Measurements from ENCODE around the gene COL12A1. TPM values are rescaled to one million over a fixed set of nuclear protein-coding genes. Genes with fewer than 3 reads are reported as not detected.

The COL12A1 gene
- total RNA-seq, 1 experiment from 2014 or later, result 0.96 TPM

GRCh38 chr6:75081921-75082320 lies 123.9 kb downstream of the COL12A1 start:
- no peak overlapping the region for H3K4me3 Mint-ChIP-seq
- no peaks in the 10 kb centered on the region for H3K79me1 ChIP-seq (ENCODE audit: insufficient read depth, low read depth, low read length, poor library complexity, severe bottlenecking)
- H4K5ac ChIP-seq (ENCODE audit: insufficient read length, low read depth, low read length), result no peak overlapping the region
- H3K4me2 ChIP-seq (ENCODE audit: insufficient read depth, insufficient read length, low read length), result no peak overlapping the region
- H3T11ph ChIP-seq (ENCODE audit: low read length), result no peak overlapping the region
- H3K79me2 ChIP-seq (ENCODE audit: insufficient read depth, low read length), result no peaks in the 10 kb centered on the region
- no peaks in the 10 kb centered on the region for H3K9me3 ChIP-seq (ENCODE audit: control insufficient read depth, low read depth, low read length)
- H2BK12ac ChIP-seq (ENCODE audit: insufficient read length, low read depth, low read length), result no peak overlapping the region
- no peak overlapping the region for H2BK120ac ChIP-seq (ENCODE audit: low read depth, low read length, poor library complexity, severe bottlenecking)
- H3K56ac ChIP-seq (ENCODE audit: insufficient read length, low read depth, low read length), result no peak overlapping the region
- H3K27ac Mint-ChIP-seq, result no peak overlapping the region
- H2BK20ac ChIP-seq (ENCODE audit: low read depth, low read length, poor library complexity, severe bottlenecking), result no peak overlapping the region
- no peaks in the 10 kb centered on the region for H3K23me2 ChIP-seq (ENCODE audit: insufficient read length, low read depth, low read length, poor library complexity, severe bottlenecking)
- H4K91ac ChIP-seq (ENCODE audit: insufficient read length, low read depth, low read length), result no peak overlapping the region
- H2AFZ ChIP-seq (ENCODE audit: low read length), result no peak overlapping the region
- no peak overlapping the region for H3K18ac ChIP-seq (ENCODE audit: insufficient read length, low read depth, low read length)
- H3K4me1 Mint-ChIP-seq, result peaks cover 22 to 27% of the 10 kb centered on the region in 2 experiments
- no peak overlapping the region for H3K27ac ChIP-seq (ENCODE audit: insufficient read length, low read depth, low read length)
- TF ChIP-seq CTCF (conservative IDR thresholded peaks at IDR 0.05), result no peak
- H3K9me3 Mint-ChIP-seq, result no peaks in the 10 kb centered on the region; a peak in 1 of 5 replicates
- no peak overlapping the region for H3K4ac ChIP-seq (ENCODE audit: low read depth, low read length)
- no peak overlapping the region for H3K9ac ChIP-seq (ENCODE audit: extremely low read depth, insufficient read length, low read length)
- H2BK5ac ChIP-seq (ENCODE audit: insufficient read length, low read length), result no peak overlapping the region
- H2AK5ac ChIP-seq (ENCODE audit: insufficient read length, low read length), result no peak overlapping the region
- H3K23ac ChIP-seq (ENCODE audit: insufficient read length, low read depth, low read length), result no peak overlapping the region
- peaks cover 52% of the 10 kb centered on the region for H3K27me3 Mint-ChIP-seq (ENCODE audit: low read depth)
- H4K8ac ChIP-seq (replicated peaks; ENCODE audit: insufficient read length, low read depth, low read length), result no peak overlapping the region
- no peak for DNase-seq
- H2BK15ac ChIP-seq (ENCODE audit: low read depth, low read length), result no peak overlapping the region
- H3K14ac ChIP-seq (ENCODE audit: insufficient read depth, low read length), result no peak overlapping the region
- no peaks in the 10 kb centered on the region for H3K4me1 ChIP-seq (ENCODE audit: insufficient read depth, low read length)
- no peaks in the 10 kb centered on the region for H3K27me3 ChIP-seq (ENCODE audit: insufficient read depth, low read length)
- no peaks in the 10 kb centered on the region for H3K36me3 Mint-ChIP-seq (ENCODE audit: insufficient read depth in 1 of 3, low read depth in 3 of 3)
- H4K20me1 ChIP-seq (ENCODE audit: control insufficient read depth, insufficient read depth, insufficient read length), result no peaks in the 10 kb centered on the region

All from H9 (cell line).